Activated CD8-positive, alpha-beta memory T cell treated with anti-CD3 and anti-CD28 coated beads, Interleukin-2, amount 50 U/mL, for 48 hours (primary cell): Measurements from ENCODE around the gene CDRT4.
"Not testable (repeated sequence)": the region's sequence is repeated elsewhere in the genome, so short reads cannot be mapped to it uniquely, and the experiment has no call there.

ENCODE experiments used
- DNase-seq: peaks from one replicate; pipeline ENCODE4 v3.0.0-alpha.2; 2020

The CDRT4 gene

GRCh38 chr17:15454346-15454745 lies 13.1 kb downstream of the CDRT4 start:
- no peak for DNase-seq

GRCh38 chr17:15453782-15454181 lies 13.6 kb downstream of the CDRT4 start:
- DNase-seq, result no peak

GRCh38 chr17:15453246-15453645 lies 14.2 kb downstream of the CDRT4 start:
- no peak for DNase-seq

- no peak for DNase-seq
These were observed 14.7 kb downstream of the CDRT4 start for GRCh38 chr17:15452746-15453145.

- no peak for DNase-seq
These were observed 15.7 kb downstream of the CDRT4 start for GRCh38 chr17:15451680-15452079.

- DNase-seq, result no peak
These were observed 18.9 kb downstream of the CDRT4 start for GRCh38 chr17:15448580-15448956.

- DNase-seq, result no peak
These were observed 19.4 kb downstream of the CDRT4 start for GRCh38 chr17:15447928-15448579.

- no peak for DNase-seq
These were observed 21.4 kb downstream of the CDRT4 start for GRCh38 chr17:15446036-15446435.

- DNase-seq, result no peak
These were observed 22.6 kb downstream of the CDRT4 start for GRCh38 chr17:15444805-15445204.

- DNase-seq, result no peak
These were observed 24.9 kb downstream of the CDRT4 start for GRCh38 chr17:15442311-15443180.

GRCh38 chr17:15441315-15441714 lies 26.1 kb downstream of the CDRT4 start:
- no peak for DNase-seq

- no peak for DNase-seq
These were observed 27.1 kb downstream of the CDRT4 start for GRCh38 chr17:15440347-15440746.

GRCh38 chr17:15439205-15439985 lies 28.0 kb downstream of the CDRT4 start:
- DNase-seq, result not testable (repeated sequence)

GRCh38 chr17:15438491-15439105 lies 28.8 kb downstream of the CDRT4 start:
- no peak for DNase-seq

GRCh38 chr17:15437303-15437635 lies 30.2 kb downstream of the CDRT4 start:
- DNase-seq, result no peak

GRCh38 chr17:15436473-15437302 lies 30.7 kb downstream of the CDRT4 start:
- DNase-seq, result no peak

GRCh38 chr17:15434956-15435355 lies 32.5 kb downstream of the CDRT4 start:
- DNase-seq, result no peak

- DNase-seq, result no peak
These were observed 34.4 kb downstream of the CDRT4 start for GRCh38 chr17:15432807-15433611.

GRCh38 chr17:15431766-15432165 lies 35.7 kb downstream of the CDRT4 start:
- DNase-seq, result no peak

- DNase-seq, result no peak
These were observed 36.2 kb downstream of the CDRT4 start for GRCh38 chr17:15431196-15431595.

- DNase-seq, result no peak
These were observed 42.9 kb downstream of the CDRT4 start for GRCh38 chr17:15424521-15424920.
